Esophagus (tissue), 2 donors: ENCODE data around the gene ELANE. TPM values are rescaled to one million over a fixed set of nuclear protein-coding genes. Genes with fewer than 3 reads are reported as not detected.
"Not testable (repeated sequence)": the region's sequence is repeated elsewhere in the genome, so short reads cannot be mapped to it uniquely, and the experiment has no call there.

Source experiments
- H3K27ac ChIP-seq, 2 donors: one replicate each; pipeline ENCODE4 v1.5.1; 2013; ENCODE audit warnings: low read depth in 2 of 2, mild to moderate bottlenecking in 2 of 2, inconsistent platforms in 1 of 2, low read length in 1 of 2, moderate library complexity in 1 of 2
- H3K27me3 ChIP-seq, 2 donors: one replicate each; pipeline ENCODE4 v1.6.1; 2013; ENCODE audit warnings: low read length in 2 of 2, control low read depth in 1 of 2, mild to moderate bottlenecking in 1 of 2; ENCODE audit not compliant: insufficient read depth in 2 of 2, control insufficient read depth in 1 of 2
- H3K36me3 ChIP-seq, 2 donors: one replicate each; pipeline ENCODE4 v1.6.1; 2013; ENCODE audit warnings: low read length in 1 of 2; ENCODE audit not compliant: control insufficient read depth in 2 of 2, insufficient read depth in 2 of 2
- H3K4me1 ChIP-seq, 2 donors: one replicate each; pipeline ENCODE4 v1.6.1; 2013; ENCODE audit warnings: low read length in 1 of 2; ENCODE audit not compliant: control insufficient read depth in 2 of 2, insufficient read depth in 2 of 2
- H3K4me3 ChIP-seq, 2 donors: one replicate each; pipeline ENCODE4 v1.5.1; 2013; ENCODE audit warnings: low read length in 2 of 2, mild to moderate bottlenecking in 2 of 2, low read depth in 1 of 2, moderate library complexity in 1 of 2
- H3K9me3 ChIP-seq, 2 donors: one replicate each; pipeline ENCODE4 v1.6.1; 2013; ENCODE audit warnings: mild to moderate bottlenecking in 2 of 2, low read depth in 1 of 2, low read length in 1 of 2, moderate library complexity in 1 of 2; ENCODE audit not compliant: control insufficient read depth in 2 of 2, insufficient read depth in 1 of 2
- WGBS, 2 donors: extraction: QIAGEN DNeasy Blood & Tissue Kit; methylation state at CpG; one replicate each; pipeline ENCODE4 v1.1.7; 2013; 5-methylcytosine and 5-hydroxymethylcytosine counted together
- polyA plus RNA-seq, 2 donors: library from polyadenylated mRNA; stranded (reverse); fragments of 200-250 nt; gene quantifications; one replicate each; pipeline ENCODE4 v1.2.3, GENCODE V29; 2013
- donor health status: healthy with polysubstance abuse.
- donor health status: Bipolar disorder and iron deficiency.

ELANE gene
- polyA plus RNA-seq, 2 donors: 0.24 to 0.68 TPM

- H3K4me3 ChIP-seq: no peak overlapping the region
- WGBS, 2 donors: 85 to 86% methylated on average over 49 of the region's 49 CpGs
- no peaks in the 10 kb centered on the region for H3K27me3 ChIP-seq
- H3K27ac ChIP-seq: no peak overlapping the region
- peaks cover 3 to 30% of the 10 kb centered on the region in 2 donors for H3K36me3 ChIP-seq
- H3K4me1 ChIP-seq: no peaks in the 10 kb centered on the region
- H3K9me3 ChIP-seq: peaks cover 0 to 2% of the 10 kb centered on the region in 2 donors
Measured at GRCh38 chr19:814152-815078, 37.7 kb upstream of the ELANE start.

GRCh38 chr19:815079-815774 is 36.9 kb upstream of the ELANE start:
- H3K4me1 ChIP-seq: no peaks in the 10 kb centered on the region
- no peak overlapping the region for H3K4me3 ChIP-seq
- peaks cover 0 to 2% of the 10 kb centered on the region in 2 donors for H3K9me3 ChIP-seq
- no peak overlapping the region for H3K27ac ChIP-seq
- H3K36me3 ChIP-seq: peaks cover 3 to 24% of the 10 kb centered on the region in 2 donors
- WGBS, 2 donors: 91 to 92% methylated on average over 36 to 47 of the region's 47 CpGs
- no peaks in the 10 kb centered on the region for H3K27me3 ChIP-seq

GRCh38 chr19:815775-816499 is 36.2 kb upstream of the ELANE start:
- Histone ChIP-seq H3K4me3 (no peak overlapping the region), H3K27me3 (no peaks in the 10 kb centered on the region), H3K27ac (no peak overlapping the region), H3K9me3 (peaks cover 0 to 2% of the 10 kb centered on the region in 2 donors), H3K36me3 (peaks cover under 1 to 18% of the 10 kb centered on the region in 2 donors), H3K4me1 (no peaks in the 10 kb centered on the region)
- 93 to 96% methylated on average over 13 of the region's 13 CpGs for WGBS, 2 donors

GRCh38 chr19:816500-816857 is 35.6 kb upstream of the ELANE start:
- H3K36me3 ChIP-seq: peaks cover 0 to 16% of the 10 kb centered on the region in 2 donors
- H3K27me3 ChIP-seq: peaks cover 0 to 5% of the 10 kb centered on the region in 2 donors
- no peaks in the 10 kb centered on the region for H3K4me1 ChIP-seq
- no peak overlapping the region for H3K27ac ChIP-seq
- H3K9me3 ChIP-seq: peaks cover 0 to 2% of the 10 kb centered on the region in 2 donors
- H3K4me3 ChIP-seq: no peak overlapping the region
- 85 to 98% methylated on average over 2 of the region's 2 CpGs for WGBS, 2 donors

GRCh38 chr19:820212-820611 is 31.9 kb upstream of the ELANE start:
- H3K36me3 ChIP-seq, H3K4me3 ChIP-seq, H3K4me1 ChIP-seq, H3K27ac ChIP-seq, H3K9me3 ChIP-seq: not testable (repeated sequence)
- peaks cover 0 to 15% of the 10 kb centered on the region in 2 donors for H3K27me3 ChIP-seq
- 89 to 96% methylated on average over 5 of the region's 5 CpGs for WGBS, 2 donors

GRCh38 chr19:821231-821824 is 30.8 kb upstream of the ELANE start:
- Histone ChIP-seq H3K27ac (no peak overlapping the region), H3K9me3 (no peaks in the 10 kb centered on the region), H3K4me1 (no peaks in the 10 kb centered on the region), H3K4me3 (peak overlapping the region in 1 of 2 donors; percentile 5), H3K36me3 (no peaks in the 10 kb centered on the region), H3K27me3 (peaks cover 0 to 15% of the 10 kb centered on the region in 2 donors)
- WGBS, 2 donors: 2% methylated on average over 29 to 64 of the region's 64 CpGs

GRCh38 chr19:821825-822503 is 30.1 kb upstream of the ELANE start, which contains the start of gene PLPPR3:
TSS of gene PLPPR3 (minus strand) at chr19:821955. CDS start at chr19:821559, 396 bp downstream.
- Histone ChIP-seq H3K27ac (no peak within 1 kb of the TSS), H3K36me3 (no peaks in the 10 kb centered on the region), H3K4me3 (peak within 1 kb of the TSS in 1 of 2 donors; percentile 5), H3K27me3 (peaks cover 0 to 15% of the 10 kb centered on the region in 2 donors), H3K9me3 (no peaks in the 10 kb centered on the region), H3K4me1 (no peaks in the 10 kb centered on the region)
- WGBS, 2 donors: 1 to 3% methylated on average over 27 to 86 of the region's 86 CpGs

GRCh38 chr19:823565-824121 is 28.5 kb upstream of the ELANE start:
- Histone ChIP-seq H3K9me3 (no peaks in the 10 kb centered on the region), H3K4me3 (no peak overlapping the region), H3K27ac (no peak overlapping the region), H3K36me3 (no peaks in the 10 kb centered on the region), H3K27me3 (peaks cover 0 to 15% of the 10 kb centered on the region in 2 donors), H3K4me1 (no peaks in the 10 kb centered on the region)
- WGBS, 2 donors: 55 to 56% methylated on average over 12 of the region's 12 CpGs
